Cardiac fibroblast (primary cell): ENCODE data around the gene MCTP1.

ENCODE experiments used
- DNase-seq, 2 donors: peaks; one replicate each; pipeline versions ENCODE4 v3.0.0 to v3.0.0-alpha.2; 2010; ENCODE audit warnings: low read depth in 2 of 2
- H3K4me3 ChIP-seq, 2 donors: replicated peaks in 1 of 2; 1 replicate in 1 of 2; 2 replicates in 1 of 2; pipeline ENCODE4 v1.5.1; 2011; ENCODE audit warnings: low read depth in 2 of 2, low read length in 2 of 2, mild to moderate bottlenecking in 2 of 2, moderate library complexity in 1 of 2
- CTCF ChIP-seq: IDR thresholded peaks from one replicate; pipeline ENCODE4 v1.5.1; 2011; ENCODE audit warnings: low read depth, mild to moderate bottlenecking, low read length, inconsistent platforms

Gene MCTP1

GRCh38 chr5:95256991-95257390 lies 27.9 kb downstream of the MCTP1 start:
- no peak overlapping the region for H3K4me3 ChIP-seq
- no peak for TF ChIP-seq CTCF
- DNase-seq = no peak

- no peak for TF ChIP-seq CTCF
- H3K4me3 ChIP-seq = no peak overlapping the region
- DNase-seq = no peak
Observed at GRCh38 chr5:95256446-95256845, 28.4 kb downstream of the MCTP1 start.

GRCh38 chr5:95252801-95253200 lies 32.1 kb downstream of the MCTP1 start:
- TF ChIP-seq CTCF = no peak
- no peak overlapping the region for H3K4me3 ChIP-seq
- DNase-seq = no peak

GRCh38 chr5:95251185-95251584 lies 33.7 kb downstream of the MCTP1 start:
- no peak for DNase-seq
- no peak overlapping the region for H3K4me3 ChIP-seq
- no peak for TF ChIP-seq CTCF

- no peak overlapping the region for H3K4me3 ChIP-seq
- no peak for DNase-seq
- no peak for TF ChIP-seq CTCF
Observed at GRCh38 chr5:95244479-95244878, 40.4 kb downstream of the MCTP1 start.

- no peak for TF ChIP-seq CTCF
- no peak overlapping the region for H3K4me3 ChIP-seq
Observed at GRCh38 chr5:95241635-95242034, 43.3 kb downstream of the MCTP1 start.

GRCh38 chr5:95241161-95241560 lies 43.7 kb downstream of the MCTP1 start:
- no peak for TF ChIP-seq CTCF
- H3K4me3 ChIP-seq = no peak overlapping the region
- no peak for DNase-seq

More at GRCh38 chr5:95241635-95242034, 43.3 kb downstream of the MCTP1 start:
- no peak for DNase-seq
